Gastrocnemius medialis (tissue), 4 donors: ENCODE results near the gene DCUN1D3.

Experiments
- POLR2A ChIP-seq, 2 donors: fragments of 450-650 bp; IDR thresholded peaks; one replicate each; pipeline ENCODE4 v1.6.1; 2017; ENCODE audit warnings: antibody characterized with exemption in 2 of 2, mild to moderate bottlenecking in 2 of 2, moderate library complexity in 2 of 2
- TF ChIP-seq, protein P1 (sequence below), 5 experiments: fragments of 450-650 bp in 3 of 5; fragments of 200-600 bp in 2 of 5; sonication (generic) in 2 of 5; IDR thresholded peaks in 4 of 5; conservative IDR thresholded peaks in 1 of 5; 1 replicate in 4 of 5; 2 replicates in 1 of 5; pipeline ENCODE4 v1.5.1; 2016 to 2019; ENCODE audit warnings: antibody characterized with exemption in 5 of 5, mild to moderate bottlenecking in 3 of 5, moderate library complexity in 3 of 5

GRCh38 chr16:20874088-20874581 lies 26.0 kb downstream of the DCUN1D3 start:
- TF ChIP-seq, protein P1, sequence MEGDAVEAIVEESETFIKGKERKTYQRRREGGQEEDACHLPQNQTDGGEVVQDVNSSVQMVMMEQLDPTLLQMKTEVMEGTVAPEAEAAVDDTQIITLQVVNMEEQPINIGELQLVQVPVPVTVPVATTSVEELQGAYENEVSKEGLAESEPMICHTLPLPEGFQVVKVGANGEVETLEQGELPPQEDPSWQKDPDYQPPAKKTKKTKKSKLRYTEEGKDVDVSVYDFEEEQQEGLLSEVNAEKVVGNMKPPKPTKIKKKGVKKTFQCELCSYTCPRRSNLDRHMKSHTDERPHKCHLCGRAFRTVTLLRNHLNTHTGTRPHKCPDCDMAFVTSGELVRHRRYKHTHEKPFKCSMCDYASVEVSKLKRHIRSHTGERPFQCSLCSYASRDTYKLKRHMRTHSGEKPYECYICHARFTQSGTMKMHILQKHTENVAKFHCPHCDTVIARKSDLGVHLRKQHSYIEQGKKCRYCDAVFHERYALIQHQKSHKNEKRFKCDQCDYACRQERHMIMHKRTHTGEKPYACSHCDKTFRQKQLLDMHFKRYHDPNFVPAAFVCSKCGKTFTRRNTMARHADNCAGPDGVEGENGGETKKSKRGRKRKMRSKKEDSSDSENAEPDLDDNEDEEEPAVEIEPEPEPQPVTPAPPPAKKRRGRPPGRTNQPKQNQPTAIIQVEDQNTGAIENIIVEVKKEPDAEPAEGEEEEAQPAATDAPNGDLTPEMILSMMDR (IDR thresholded peaks at IDR 0.05 in 4 of 5, conservative IDR thresholded peaks at IDR 0.05 in 1 of 5), result no peak
- no peak for TF ChIP-seq POLR2A (IDR thresholded peaks at IDR 0.05)
